ENCODE measurements around the gene ACTL10. TPM values are rescaled to one million over a fixed set of nuclear protein-coding genes. Genes with fewer than 3 reads are reported as not detected.

Gene ACTL10
- total and polyA plus RNA-seq, 2 of the 13 experiments (the other 11 are each of a cell fraction or from before 2014, with no cell fraction given) = not detected

- TF ChIP-seq, protein P1, sequence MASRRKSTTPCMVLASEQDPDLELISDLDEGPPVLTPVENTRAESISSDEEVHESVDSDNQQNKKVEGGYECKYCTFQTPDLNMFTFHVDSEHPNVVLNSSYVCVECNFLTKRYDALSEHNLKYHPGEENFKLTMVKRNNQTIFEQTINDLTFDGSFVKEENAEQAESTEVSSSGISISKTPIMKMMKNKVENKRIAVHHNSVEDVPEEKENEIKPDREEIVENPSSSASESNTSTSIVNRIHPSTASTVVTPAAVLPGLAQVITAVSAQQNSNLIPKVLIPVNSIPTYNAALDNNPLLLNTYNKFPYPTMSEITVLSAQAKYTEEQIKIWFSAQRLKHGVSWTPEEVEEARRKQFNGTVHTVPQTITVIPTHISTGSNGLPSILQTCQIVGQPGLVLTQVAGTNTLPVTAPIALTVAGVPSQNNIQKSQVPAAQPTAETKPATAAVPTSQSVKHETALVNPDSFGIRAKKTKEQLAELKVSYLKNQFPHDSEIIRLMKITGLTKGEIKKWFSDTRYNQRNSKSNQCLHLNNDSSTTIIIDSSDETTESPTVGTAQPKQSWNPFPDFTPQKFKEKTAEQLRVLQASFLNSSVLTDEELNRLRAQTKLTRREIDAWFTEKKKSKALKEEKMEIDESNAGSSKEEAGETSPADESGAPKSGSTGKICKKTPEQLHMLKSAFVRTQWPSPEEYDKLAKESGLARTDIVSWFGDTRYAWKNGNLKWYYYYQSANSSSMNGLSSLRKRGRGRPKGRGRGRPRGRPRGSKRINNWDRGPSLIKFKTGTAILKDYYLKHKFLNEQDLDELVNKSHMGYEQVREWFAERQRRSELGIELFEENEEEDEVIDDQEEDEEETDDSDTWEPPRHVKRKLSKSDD (CRISPR knock-in tag; IDR thresholded peaks at IDR 0.05; ENCODE audit: low read depth) = peak; percentile 79; the same call in 1 of the 2 replicates
- TF ChIP-seq ZNF276 (CRISPR knock-in tag; IDR thresholded peaks at IDR 0.05; ENCODE audit: low read depth) = no peak
- TF ChIP-seq, protein P2, sequence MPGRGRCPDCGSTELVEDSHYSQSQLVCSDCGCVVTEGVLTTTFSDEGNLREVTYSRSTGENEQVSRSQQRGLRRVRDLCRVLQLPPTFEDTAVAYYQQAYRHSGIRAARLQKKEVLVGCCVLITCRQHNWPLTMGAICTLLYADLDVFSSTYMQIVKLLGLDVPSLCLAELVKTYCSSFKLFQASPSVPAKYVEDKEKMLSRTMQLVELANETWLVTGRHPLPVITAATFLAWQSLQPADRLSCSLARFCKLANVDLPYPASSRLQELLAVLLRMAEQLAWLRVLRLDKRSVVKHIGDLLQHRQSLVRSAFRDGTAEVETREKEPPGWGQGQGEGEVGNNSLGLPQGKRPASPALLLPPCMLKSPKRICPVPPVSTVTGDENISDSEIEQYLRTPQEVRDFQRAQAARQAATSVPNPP (CRISPR knock-in tag; IDR thresholded peaks at IDR 0.05) = 0 out of 2 replicates have a peak, but pooled peaks have one; percentile 22
- TF ChIP-seq, protein P3, sequence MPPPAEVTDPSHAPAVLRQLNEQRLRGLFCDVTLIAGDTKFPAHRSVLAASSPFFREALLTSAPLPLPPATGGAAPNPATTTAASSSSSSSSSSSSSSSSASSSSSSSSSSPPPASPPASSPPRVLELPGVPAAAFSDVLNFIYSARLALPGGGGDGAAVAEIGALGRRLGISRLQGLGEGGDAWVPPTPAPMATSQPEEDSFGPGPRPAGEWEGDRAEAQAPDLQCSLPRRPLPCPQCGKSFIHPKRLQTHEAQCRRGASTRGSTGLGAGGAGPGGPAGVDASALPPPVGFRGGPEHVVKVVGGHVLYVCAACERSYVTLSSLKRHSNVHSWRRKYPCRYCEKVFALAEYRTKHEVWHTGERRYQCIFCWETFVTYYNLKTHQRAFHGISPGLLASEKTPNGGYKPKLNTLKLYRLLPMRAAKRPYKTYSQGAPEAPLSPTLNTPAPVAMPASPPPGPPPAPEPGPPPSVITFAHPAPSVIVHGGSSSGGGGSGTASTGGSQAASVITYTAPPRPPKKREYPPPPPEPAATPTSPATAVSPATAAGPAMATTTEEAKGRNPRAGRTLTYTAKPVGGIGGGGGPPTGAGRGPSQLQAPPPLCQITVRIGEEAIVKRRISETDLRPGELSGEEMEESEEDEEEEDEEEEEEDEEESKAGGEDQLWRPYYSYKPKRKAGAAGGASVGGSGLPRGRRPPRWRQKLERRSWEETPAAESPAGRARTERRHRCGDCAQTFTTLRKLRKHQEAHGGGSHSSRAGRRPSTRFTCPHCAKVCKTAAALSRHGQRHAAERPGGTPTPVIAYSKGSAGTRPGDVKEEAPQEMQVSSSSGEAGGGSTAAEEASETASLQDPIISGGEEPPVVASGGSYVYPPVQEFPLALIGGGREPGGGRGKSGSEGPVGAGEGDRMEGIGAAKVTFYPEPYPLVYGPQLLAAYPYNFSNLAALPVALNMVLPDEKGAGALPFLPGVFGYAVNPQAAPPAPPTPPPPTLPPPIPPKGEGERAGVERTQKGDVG (CRISPR knock-in tag; IDR thresholded peaks at IDR 0.05; ENCODE audit: borderline replicate concordance) = peak; percentile 73; the same call in 1 of the 2 replicates
- TF ChIP-seq, protein P4, sequence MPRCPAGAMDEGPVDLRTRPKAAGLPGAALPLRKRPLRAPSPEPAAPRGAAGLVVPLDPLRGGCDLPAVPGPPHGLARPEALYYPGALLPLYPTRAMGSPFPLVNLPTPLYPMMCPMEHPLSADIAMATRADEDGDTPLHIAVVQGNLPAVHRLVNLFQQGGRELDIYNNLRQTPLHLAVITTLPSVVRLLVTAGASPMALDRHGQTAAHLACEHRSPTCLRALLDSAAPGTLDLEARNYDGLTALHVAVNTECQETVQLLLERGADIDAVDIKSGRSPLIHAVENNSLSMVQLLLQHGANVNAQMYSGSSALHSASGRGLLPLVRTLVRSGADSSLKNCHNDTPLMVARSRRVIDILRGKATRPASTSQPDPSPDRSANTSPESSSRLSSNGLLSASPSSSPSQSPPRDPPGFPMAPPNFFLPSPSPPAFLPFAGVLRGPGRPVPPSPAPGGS (CRISPR knock-in tag; IDR thresholded peaks at IDR 0.05) = peak; percentile 86
- peak; percentile 96 for TF ChIP-seq ZNF589 (CRISPR knock-in tag; conservative IDR thresholded peaks at IDR 0.05)
- TF ChIP-seq RFX5 (IDR thresholded peaks at IDR 0.05; ENCODE audit: low read depth, low read length) = no peak
- TF ChIP-seq IKZF1 (IDR thresholded peaks at IDR 0.05) = no peak
- peak; percentile 95 for TF ChIP-seq HIC2 (CRISPR knock-in tag; IDR thresholded peaks at IDR 0.05; ENCODE audit: low read depth)
- no peak for TF ChIP-seq ZNF343 (CRISPR knock-in tag; IDR thresholded peaks at IDR 0.05)
- peak; percentile 92 for TF ChIP-seq ETV5 (CRISPR knock-in tag; IDR thresholded peaks at IDR 0.05; ENCODE audit: borderline replicate concordance)
- TF ChIP-seq ARHGAP35 (CRISPR knock-in tag; IDR thresholded peaks at IDR 0.05; ENCODE audit: borderline replicate concordance) = no peak
- 0 out of 2 replicates have a peak, but pooled peaks have one; percentile 33 for TF ChIP-seq CAMTA2 (CRISPR knock-in tag; IDR thresholded peaks at IDR 0.05; ENCODE audit: borderline replicate concordance)
- TF ChIP-seq NFE2L2 (IDR thresholded peaks at IDR 0.05; ENCODE audit: low read length) = no peak
- no peak for TF ChIP-seq ATF7-NPFF (CRISPR knock-in tag; IDR thresholded peaks at IDR 0.05; ENCODE audit: low read depth)
Measured at GRCh38 chr20:33701629-33702450, 35.1 kb downstream of the ACTL10 start (continued).
